NCI-H1092 (cell line): ENCODE measurements around the gene CFD.
"Not testable (repeated sequence)": the region's sequence is repeated elsewhere in the genome, so short reads cannot be mapped to it uniquely, and the experiment has no call there.

Source experiments
- DNase-seq: peaks from one replicate; lab custom pipeline; 2025; lab: John Stamatoyannopoulos, UW

Gene CFD

GRCh38 chr19:888581-889385 lies 29.3 kb downstream of the CFD start:
- DNase-seq = no peak

- DNase-seq = no peak
Observed at GRCh38 chr19:889662-890295, 30.3 kb downstream of the CFD start.

- no peak for DNase-seq
Observed at GRCh38 chr19:890831-891230, 31.4 kb downstream of the CFD start.

- DNase-seq = not testable (repeated sequence)
Observed at GRCh38 chr19:891421-892200, 32.1 kb downstream of the CFD start.

- no peak for DNase-seq
Observed at GRCh38 chr19:892243-892893, 32.9 kb downstream of the CFD start.

DNA sequence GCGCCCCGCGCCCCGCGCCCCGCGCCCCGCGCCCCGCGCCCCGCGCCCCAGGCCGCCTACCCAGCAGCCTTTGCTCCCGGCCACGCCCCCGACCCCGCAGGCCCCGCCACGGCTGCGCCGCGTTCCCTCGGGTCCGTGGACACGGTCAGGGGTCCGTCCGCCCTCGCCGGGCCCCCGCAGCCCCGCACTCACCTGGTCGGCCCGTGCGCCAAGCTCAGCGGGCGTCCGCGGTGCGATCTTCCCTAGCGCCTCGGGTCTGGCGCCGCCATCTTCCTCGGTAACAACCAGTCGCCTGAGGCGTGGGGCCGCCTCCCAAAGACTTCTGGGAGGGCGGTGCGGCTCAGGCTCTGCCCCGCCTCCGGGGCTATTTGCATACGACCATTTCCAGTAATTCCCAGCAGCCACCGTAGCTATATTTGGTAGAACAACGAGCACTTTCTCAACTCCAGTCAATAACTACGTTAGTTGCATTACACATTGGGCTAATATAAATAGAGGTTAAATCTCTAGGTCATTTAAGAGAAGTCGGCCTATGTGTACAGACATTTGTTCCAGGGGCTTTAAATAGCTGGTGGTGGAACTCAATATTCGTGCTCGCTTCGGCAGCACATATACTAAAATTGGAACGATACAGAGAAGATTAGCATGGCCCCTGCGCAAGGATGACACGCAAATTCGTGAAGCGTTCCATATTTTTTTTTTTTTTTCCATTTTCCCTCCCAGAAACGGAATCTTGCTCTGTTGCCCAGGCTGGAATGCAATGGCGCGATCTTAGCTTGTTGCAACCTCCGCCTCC lies 33.6 kb downstream of the CFD start, which contains the start of the genes MED16 and RNU6-9:
Gene MED16, minus strand, starts transcription at position 294 of the 796 bp plus-strand sequence. CDS start 2,056 bp downstream, outside the sequence.
Gene RNU6-9, plus strand, starts transcription at position 591 of the 796 bp plus-strand sequence.
- DNase-seq = peak; percentile 92

DNA sequence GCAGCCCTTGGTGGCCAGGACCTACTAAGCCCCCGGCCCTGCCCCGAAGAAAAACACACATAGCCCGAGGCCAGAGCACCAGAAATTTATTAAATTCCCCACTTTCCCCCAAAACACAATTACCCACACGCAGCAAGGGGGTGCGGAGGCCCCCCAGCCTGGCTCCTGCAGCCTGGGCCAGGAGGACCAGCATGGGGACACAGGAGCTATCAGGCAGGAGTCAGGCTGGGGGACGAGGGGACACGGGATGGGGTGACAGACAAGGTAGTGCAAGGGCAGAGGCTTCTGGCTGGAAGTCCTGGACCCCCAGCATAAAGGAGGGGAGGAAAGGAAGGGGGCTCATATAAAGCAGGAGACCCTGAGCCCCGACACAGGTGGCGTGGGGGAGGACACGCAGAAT lies 37.0 kb downstream of the CFD start:
- no peak for DNase-seq

GRCh38 chr19:896999-897398 lies 37.5 kb downstream of the CFD start:
- DNase-seq = no peak

DNA sequence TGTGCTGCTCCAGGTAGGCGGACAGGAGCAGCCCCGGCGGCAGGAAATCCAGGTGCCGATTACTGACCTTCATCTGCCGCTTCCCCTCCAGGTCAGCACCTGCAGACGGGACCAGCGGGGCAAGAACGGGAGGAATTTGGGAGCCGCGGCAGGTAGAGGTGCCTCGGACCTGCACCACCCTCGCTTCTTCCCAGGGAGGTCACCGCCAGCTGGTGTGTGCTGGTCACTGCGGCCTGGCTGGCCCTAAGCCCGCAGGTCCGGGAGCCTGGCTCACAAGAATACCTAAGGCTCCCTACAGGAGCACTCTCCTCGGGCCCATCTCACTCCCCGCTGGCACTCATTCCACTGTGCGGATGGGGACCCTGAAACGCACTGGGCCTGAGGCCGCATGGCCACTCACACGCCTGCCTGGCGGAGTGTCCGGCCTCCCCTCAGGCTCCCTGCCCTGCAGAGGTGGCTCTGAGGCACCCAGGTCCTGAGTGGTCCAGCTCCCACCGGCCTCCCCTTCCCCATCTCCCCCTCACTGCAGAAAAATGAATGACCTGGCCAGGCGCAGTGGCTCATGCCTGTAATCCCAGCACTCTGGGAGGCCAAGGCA lies 38.1 kb downstream of the CFD start:
- no peak for DNase-seq

GRCh38 chr19:898663-899062 lies 39.2 kb downstream of the CFD start:
- DNase-seq = no peak

DNA sequence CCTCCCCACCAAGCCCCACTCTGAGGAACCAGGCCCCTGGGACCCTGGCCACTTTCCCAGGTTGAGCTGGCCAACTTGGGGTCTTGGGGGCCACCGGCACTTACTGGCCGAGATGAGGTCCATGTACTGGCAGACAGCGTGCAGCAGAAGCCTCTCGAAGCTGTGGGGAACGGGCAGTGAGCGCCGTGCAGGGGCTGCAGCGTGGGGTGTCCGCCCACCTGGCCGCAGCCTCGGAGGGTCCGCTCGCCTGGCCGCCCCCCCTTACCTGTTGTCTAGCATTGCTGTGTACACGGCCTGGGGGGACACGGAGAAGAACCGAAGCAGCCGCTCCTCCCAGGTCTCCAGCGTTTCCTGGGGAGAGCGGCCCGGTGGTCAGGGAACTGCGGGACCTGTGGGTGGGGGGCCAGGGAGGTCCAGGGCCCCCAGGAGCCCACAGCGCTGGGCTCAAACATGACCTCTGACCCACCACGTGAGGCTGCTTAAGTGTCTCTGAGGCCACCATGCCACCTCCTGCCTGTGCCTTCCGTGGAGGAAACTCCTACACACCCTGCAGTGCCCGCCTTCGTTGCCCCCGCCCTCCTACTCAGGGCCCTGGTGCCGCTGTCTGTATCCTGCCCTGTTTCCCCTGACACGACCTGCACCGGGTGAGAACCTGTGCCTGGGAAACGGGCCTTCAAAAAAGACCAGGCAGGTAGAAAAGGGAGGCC lies 40.0 kb downstream of the CFD start:
- no peak for DNase-seq

- no peak for DNase-seq
Observed at GRCh38 chr19:900043-900301, 40.5 kb downstream of the CFD start.

DNA sequence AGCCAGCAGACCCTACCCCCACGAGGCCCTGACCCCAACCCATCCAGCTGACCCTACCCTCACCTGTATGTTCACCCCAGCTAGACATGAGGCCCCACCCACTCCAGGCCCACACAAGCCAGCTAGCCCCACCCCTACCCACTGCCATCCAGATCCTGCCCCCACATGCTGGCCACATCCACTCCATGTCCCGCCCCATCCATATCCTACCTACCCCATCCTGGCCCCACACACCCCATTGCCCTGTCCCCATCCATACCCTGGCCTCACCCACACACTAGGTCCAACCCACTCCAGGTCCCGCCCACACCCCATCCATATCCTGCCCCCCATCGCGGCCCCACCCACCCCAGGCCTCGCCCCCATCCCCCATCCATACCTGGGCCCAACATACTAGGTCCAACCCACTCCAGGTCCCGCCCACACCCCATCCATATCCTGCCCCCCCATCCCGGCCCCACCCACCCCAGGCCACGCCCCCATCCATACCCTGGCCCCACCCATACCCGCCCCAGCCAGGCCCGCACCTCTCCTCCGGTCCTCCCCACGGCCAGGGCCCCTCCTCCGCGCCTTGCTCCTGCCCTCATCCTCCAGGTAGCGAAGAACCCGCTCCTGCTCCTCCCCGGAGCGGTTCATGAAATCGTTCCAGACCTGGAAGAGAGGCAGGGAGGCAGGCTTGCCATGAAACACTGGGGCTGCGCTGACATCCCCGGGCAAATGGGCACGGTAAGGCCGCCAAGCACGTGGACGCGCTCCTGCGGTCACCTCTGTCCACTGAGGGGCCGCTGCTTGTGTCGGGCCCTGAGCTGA lies 41.0 kb downstream of the CFD start:
- no peak for DNase-seq

DNA sequence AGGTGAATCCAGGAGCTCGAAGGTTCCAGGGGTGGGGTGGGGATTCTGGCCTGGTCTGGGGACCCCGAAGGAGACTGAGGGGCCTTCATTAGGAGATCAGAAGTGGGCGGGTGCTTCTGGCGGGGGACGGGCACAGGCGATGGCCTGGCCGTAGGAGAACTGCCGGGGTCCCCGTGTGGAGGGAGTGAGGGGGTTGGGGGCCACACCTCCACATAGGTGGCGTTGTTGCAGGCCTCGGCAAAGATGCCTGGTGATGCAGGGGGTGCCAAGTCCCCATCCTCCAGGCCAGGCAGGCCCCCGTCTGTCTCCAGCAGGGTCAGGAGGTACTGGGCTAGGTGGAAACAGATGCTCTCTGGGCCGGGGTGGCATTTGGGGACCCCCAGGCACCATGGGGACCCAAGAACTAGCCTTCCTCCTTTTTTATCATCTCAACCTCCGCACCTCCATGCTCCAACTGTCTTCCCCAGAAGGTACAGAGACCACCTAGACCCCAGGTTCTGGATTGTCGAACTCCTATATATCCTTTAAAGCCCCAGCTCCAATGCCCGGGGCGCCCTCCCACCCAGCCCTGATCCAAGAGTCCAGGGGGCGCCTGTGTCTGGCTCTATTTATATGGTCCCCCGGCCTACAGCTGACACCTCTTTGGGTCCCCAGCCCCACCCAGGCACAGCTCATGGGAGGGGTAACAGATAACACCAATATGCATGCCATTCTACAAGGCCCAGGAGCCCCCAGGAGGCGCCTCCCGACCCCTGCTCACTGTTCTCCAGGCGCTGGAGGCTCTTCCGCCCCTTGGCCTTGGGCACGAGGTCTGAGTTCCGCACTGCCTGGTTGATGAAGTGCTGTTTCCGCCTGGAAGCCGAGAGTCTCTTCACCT lies 42.0 kb downstream of the CFD start:
- DNase-seq = no peak

- DNase-seq = no peak
Observed at GRCh38 chr19:902093-902370, 42.6 kb downstream of the CFD start.

DNA sequence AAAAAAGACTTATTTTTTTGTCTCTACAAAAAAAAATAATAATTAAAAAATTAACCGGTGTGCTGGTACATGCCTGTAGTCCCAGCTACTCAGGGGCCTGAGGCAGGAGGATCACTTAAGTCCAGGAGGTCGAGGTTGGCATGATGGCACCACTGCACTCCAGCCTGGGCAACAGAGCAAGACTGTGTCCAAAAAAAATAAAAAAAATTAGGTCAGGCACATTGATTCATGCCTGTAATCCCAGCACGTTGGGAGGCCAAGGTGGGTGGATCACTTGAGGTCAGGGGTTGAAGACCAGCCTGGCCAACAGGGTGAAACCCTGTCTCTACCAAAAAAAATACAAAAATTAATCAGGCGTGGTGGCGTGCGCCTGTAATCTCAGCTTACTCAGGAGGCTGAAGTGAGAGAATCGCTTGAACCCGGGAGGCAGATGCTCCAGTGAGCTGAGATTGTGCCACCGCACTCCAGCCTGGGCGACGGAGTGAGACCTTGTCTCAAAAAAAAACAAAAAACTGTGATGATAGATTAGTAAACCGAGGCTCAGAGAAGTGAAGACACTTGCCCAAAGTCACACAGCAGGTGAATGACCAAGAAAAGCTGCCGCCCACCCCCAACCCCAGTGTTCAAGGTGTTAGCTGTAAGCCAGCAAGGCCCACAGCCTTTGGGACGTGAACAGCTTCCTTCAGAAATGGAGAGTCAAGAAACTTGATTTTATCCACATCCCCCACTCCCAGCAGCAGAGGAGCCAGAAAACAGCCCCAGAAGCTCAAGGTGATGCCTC lies 43.2 kb downstream of the CFD start:
- DNase-seq = no peak

GRCh38 chr19:903266-903797 lies 43.9 kb downstream of the CFD start:
- no peak for DNase-seq

- no peak for DNase-seq
Observed at GRCh38 chr19:904545-904944, 45.1 kb downstream of the CFD start.
